Kidney (tissue), 14 donors: ENCODE results near the gene LCN10. TPM values are rescaled to one million over a fixed set of nuclear protein-coding genes. Genes with fewer than 3 reads are reported as not detected.
A peak's percentile ranks its signal among the peaks of the same experiment; 100 is the strongest.
"Not testable (repeated sequence)": the region's sequence is repeated elsewhere in the genome, so short reads cannot be mapped to it uniquely, and the experiment has no call there.

Source experiments
- DNase-seq, 5 donors: peaks; one replicate each; pipeline ENCODE4 v3.0.0-alpha.2; 2013 to 2020
- FAIRE-seq: peaks from 2 replicates; lab custom pipeline; 2012; peaks lifted over from hg19 to GRCh38; lab: Jason Lieb, UNC
- H3K27ac ChIP-seq, 2 donors: one replicate each; pipeline ENCODE4 v1.7.0; 2013; ENCODE audit warnings: low read depth in 2 of 2, low read length in 2 of 2, inconsistent platforms in 1 of 2
- H3K27me3 ChIP-seq: one replicate; pipeline ENCODE4 v1.7.1; 2013; ENCODE audit warnings: low read length, inconsistent platforms; ENCODE audit not compliant: control insufficient read depth, insufficient read depth
- H3K36me3 ChIP-seq, 3 donors: one replicate each; pipeline versions ENCODE4 v1.7.0 to v1.7.1; 2013; ENCODE audit warnings: low read length in 3 of 3, control low read depth in 1 of 3, inconsistent platforms in 1 of 3; ENCODE audit not compliant: insufficient read depth in 3 of 3, control insufficient read depth in 2 of 3
- H3K4me1 ChIP-seq, 3 donors: one replicate each; pipeline versions ENCODE4 v1.7.0 to v1.7.1; 2013; ENCODE audit warnings: low read length in 3 of 3, inconsistent platforms in 1 of 3, low read depth in 1 of 3; ENCODE audit not compliant: control insufficient read depth in 2 of 3, insufficient read depth in 2 of 3
- H3K4me3 ChIP-seq, 3 donors: one replicate each; pipeline versions ENCODE4 v1.7.0 to v1.8.1; 2013; ENCODE audit warnings: low read length in 3 of 3, control low read depth in 1 of 3, inconsistent platforms in 1 of 3
- H3K9ac ChIP-seq, 3 donors: one replicate each; pipeline versions ENCODE4 v1.7.0 to v1.7.1; 2013; ENCODE audit warnings: low read length in 3 of 3, control low read depth in 1 of 3, inconsistent platforms in 1 of 3
- H3K9me3 ChIP-seq, 3 donors: one replicate each; pipeline versions ENCODE4 v1.7.0 to v1.7.1; 2013; ENCODE audit warnings: low read length in 3 of 3, control low read depth in 1 of 3, inconsistent platforms in 1 of 3; ENCODE audit not compliant: control insufficient read depth in 2 of 3, insufficient read depth in 1 of 3
- intact Hi-C: fragments of 100-400 bp; cut with DNase I; formaldehyde crosslinking; loops from one replicate; pipeline ENCODE4 v1.11.1; 2022
- polyA plus RNA-seq: library from polyadenylated mRNA; stranded (reverse); fragments of 350-450 nt; fragmentation: Illumina TruSeq; extraction: RNeasy Lipid Tissue Mini Kit (QIAGEN cat#74804); gene quantifications from one replicate; pipeline ENCODE4 v1.2.3, GENCODE V29; 2014; ENCODE audit warnings: low read depth, low replicate concordance; ENCODE audit not compliant: insufficient read depth
- total RNA-seq: library from RNA; stranded (reverse); fragmentation: NEBNext Ultra II Directional; extraction: Animal tissue kit (Norgen Biotek cat#: 25700); gene quantifications from one replicate; pipeline ENCODE4 v1.2.1, GENCODE V29; 2021
- TF ChIP-seq, protein P1 (sequence below): IDR thresholded peaks from 3 replicates; pipeline ENCODE4 v1.5.1; 2012; ENCODE audit warnings: mild to moderate bottlenecking, moderate library complexity, borderline replicate concordance; ENCODE audit not compliant: insufficient read depth; ENCODE audit errors: extremely low read depth
- donor health status: control.
- donor health status: control.
- donor health status: control.
- donor health status: control.
- donor health status: control.
- donor health status: DM: yes; HTN: yes; CAD: no.
- donor health status: Normal renal cell carcinoma (clear cell type).

LCN10 gene
- total and polyA plus RNA-seq, 2 donors from 2014 or later: 3.9 to 8.4 TPM

DNA sequence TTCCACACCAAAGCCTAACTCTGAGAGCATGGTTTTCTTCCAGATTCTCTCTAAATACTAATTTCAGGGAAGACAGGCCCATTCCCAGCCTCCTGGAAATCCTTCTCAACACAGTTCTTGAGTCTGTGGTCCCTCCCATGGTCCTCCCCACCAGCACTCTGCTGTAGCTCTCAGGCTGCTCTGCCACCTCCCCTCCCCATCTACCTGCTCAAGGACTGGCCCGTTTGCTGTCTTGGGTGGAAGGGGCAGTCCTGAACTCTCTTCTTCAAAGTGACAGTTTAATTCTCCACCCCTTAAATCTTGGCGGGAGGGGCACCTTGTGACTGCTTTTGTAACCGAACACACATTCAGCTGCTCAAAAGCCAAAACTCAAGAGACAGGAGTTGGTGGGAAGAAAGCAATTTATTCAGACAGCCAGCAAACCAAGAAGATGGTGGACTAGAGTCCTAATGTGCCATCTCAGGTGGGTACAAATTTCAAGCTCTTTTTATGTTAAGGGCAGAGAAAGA is 29.2 kb upstream of the LCN10 start:
- TF ChIP-seq, protein P1, sequence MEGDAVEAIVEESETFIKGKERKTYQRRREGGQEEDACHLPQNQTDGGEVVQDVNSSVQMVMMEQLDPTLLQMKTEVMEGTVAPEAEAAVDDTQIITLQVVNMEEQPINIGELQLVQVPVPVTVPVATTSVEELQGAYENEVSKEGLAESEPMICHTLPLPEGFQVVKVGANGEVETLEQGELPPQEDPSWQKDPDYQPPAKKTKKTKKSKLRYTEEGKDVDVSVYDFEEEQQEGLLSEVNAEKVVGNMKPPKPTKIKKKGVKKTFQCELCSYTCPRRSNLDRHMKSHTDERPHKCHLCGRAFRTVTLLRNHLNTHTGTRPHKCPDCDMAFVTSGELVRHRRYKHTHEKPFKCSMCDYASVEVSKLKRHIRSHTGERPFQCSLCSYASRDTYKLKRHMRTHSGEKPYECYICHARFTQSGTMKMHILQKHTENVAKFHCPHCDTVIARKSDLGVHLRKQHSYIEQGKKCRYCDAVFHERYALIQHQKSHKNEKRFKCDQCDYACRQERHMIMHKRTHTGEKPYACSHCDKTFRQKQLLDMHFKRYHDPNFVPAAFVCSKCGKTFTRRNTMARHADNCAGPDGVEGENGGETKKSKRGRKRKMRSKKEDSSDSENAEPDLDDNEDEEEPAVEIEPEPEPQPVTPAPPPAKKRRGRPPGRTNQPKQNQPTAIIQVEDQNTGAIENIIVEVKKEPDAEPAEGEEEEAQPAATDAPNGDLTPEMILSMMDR: no peak
- Histone ChIP-seq H3K36me3 (no peaks in the 10 kb centered on the region), H3K27ac (no peak overlapping the region), H3K4me3 (no peak overlapping the region), H3K4me1 (no peaks in the 10 kb centered on the region), H3K9ac (no peak overlapping the region), H3K27me3 (no peaks in the 10 kb centered on the region), H3K9me3 (no peaks in the 10 kb centered on the region)
- DNase-seq (peak in 1 of 5 donors; percentile 29), FAIRE-seq (no peak)
- intact Hi-C loops: no loop called here

DNA sequence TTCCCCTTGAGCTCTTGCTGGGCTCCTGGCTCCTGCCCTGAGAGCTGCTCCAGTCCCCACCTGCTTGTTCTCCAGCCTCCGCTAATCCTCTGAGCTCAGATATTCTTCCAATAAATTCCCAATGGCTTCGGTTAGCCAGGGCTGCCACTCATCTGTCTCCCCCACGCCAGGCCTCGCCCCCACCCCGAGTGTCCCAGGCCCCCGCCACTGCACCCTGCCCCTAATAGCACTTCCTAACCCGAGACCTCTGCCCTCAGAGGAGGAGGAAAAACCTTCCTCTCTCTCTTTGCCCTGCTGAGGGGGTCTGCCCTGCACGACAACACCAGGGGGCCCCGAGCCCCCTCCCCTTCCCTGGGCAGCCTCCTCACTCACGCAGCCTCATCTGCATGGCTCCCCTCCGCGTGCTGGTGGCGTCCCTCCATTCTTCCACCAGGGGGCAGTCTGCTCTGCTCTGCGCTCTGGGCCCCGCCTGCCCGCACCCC is 27.0 kb upstream of the LCN10 start:
- FAIRE-seq: no peak
- H3K9ac ChIP-seq: no peak overlapping the region
- H3K36me3 ChIP-seq: no peaks in the 10 kb centered on the region
- peak in 2 of 5 donors; percentile 41 to 52 for DNase-seq
- no peak overlapping the region for H3K4me3 ChIP-seq
- no peaks in the 10 kb centered on the region for H3K27me3 ChIP-seq
- no peaks in the 10 kb centered on the region for H3K4me1 ChIP-seq
- TF ChIP-seq, protein P1: peak; percentile 70
- no peak overlapping the region for H3K27ac ChIP-seq
- no peaks in the 10 kb centered on the region for H3K9me3 ChIP-seq
- intact Hi-C loops: no loop called here

DNA sequence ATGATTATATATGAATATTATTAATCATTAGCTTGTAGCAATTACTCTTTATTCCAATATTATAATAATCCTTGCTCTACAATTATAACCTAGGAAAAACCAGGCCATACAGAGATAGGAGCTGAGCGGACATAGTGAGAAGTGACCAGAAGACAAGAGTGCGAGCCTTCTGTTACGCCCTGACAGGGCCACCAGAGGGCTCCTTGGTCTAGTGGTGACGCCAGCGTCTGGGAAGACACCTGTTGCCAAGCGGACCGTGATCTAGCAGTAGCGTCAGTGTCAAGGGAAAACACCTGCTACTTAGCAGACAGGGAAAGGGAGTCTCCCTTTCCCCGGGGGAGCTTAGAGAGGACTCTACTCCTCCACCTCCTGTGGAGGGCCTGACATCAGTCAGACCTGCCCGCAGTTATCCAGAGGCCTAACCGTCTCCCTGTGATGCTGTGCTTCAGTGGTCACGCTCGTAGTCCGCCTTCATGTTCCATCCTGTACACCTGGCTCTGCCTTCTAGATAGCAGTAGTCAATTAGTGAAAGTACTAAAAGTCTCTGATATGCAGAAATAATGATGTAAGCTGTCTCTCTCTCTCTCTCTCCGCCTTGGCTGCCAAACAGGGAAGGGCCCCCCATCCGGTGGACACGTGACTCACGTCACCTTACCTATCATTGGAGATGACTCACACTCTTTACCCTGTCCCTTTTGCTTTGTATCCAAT is 23.8 kb upstream of the LCN10 start:
- H3K36me3 ChIP-seq, FAIRE-seq, H3K27me3 ChIP-seq, H3K9ac ChIP-seq, intact Hi-C loops, H3K4me3 ChIP-seq, H3K4me1 ChIP-seq, H3K27ac ChIP-seq, H3K9me3 ChIP-seq: not testable (repeated sequence)
- peak in 4 of 5 donors; percentile 59 to 72 (median 66) for DNase-seq

DNA sequence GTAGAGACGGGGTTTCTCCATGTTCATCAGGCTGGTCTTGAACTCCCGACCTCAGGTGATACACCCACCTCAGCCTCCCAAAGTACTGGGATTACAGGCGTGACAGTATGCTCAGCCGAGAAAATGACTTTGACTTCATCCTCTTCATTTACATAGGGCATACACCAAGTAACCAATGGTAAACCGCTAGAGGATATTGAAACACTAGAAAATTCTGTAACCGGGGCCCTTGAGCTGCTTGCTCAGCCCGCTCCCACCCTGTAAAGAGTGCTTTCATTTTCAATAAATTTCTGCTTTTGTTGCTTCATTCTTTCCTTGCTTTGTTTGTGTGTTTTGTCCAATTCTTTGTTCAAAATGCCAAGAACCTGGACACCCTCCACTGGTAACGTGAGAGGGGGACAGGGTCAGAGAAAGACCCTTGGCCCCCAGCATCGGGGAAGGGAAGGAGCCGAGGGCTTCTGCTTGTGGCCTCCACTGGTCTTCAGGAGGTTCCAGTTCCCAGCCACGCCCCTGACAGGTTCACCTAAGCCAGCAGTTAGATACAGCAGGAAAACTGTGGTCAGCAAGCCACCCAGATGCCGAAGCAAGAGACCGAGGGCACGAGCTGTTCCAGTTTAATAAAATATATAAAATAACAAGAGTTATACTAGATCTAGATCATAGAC is 23.1 kb upstream of the LCN10 start:
- H3K9ac ChIP-seq: not testable (repeated sequence)

More for the DNA sequence above, 23.1 kb upstream of the LCN10 start:
- H3K27me3 ChIP-seq, intact Hi-C loops, H3K4me3 ChIP-seq, H3K9me3 ChIP-seq, H3K36me3 ChIP-seq, H3K27ac ChIP-seq, H3K4me1 ChIP-seq, FAIRE-seq: not testable (repeated sequence)
- peak in 1 of 5 donors; percentile 29 for DNase-seq
